Neural cell (in vitro differentiated cells): ENCODE measurements around the gene OPN1SW. TPM values are rescaled to one million over a fixed set of nuclear protein-coding genes. Genes with fewer than 3 reads are reported as not detected.
A peak's percentile ranks its signal among the peaks of the same experiment; 100 is the strongest.

ENCODE experiments used
- H2AFZ ChIP-seq: fragments of 200-600, 300-800 bp; sonication (generic), shearing (Covaris generic); 2 replicates; pipeline ENCODE4 v1.6.0; 2014; ENCODE audit warnings: low read depth, mild to moderate bottlenecking, antibody characterized with exemption, low read length, moderate library complexity
- H3F3A ChIP-seq: fragments of 200-600 bp; shearing (Covaris generic); 2 replicates; pipeline ENCODE4 v1.6.1; 2016; ENCODE audit warnings: mild to moderate bottlenecking, moderate library complexity, mixed read lengths, antibody characterized with exemption, low read length; ENCODE audit not compliant: insufficient read depth, poor library complexity, severe bottlenecking
- H3K27ac ChIP-seq: fragments of 200-600, 300-800 bp; sonication (generic), shearing (Covaris generic); 2 replicates; pipeline ENCODE4 v1.5.1; 2014; ENCODE audit warnings: mild to moderate bottlenecking, low read length, moderate library complexity
- H3K27me3 ChIP-seq: fragments of 300-800, 200-600 bp; sonication (generic), shearing (Covaris generic); 2 replicates; pipeline ENCODE4 v1.6.0; 2014; ENCODE audit warnings: mild to moderate bottlenecking, low read depth, low read length, moderate library complexity; ENCODE audit not compliant: insufficient read depth
- H3K36me3 ChIP-seq: fragments of 300-800, 200-600 bp; sonication (generic), shearing (Covaris generic); 2 replicates; pipeline ENCODE4 v1.5.1; 2014; ENCODE audit warnings: mild to moderate bottlenecking, antibody characterized with exemption, low read length, moderate library complexity; ENCODE audit not compliant: insufficient read depth
- H3K4me2 ChIP-seq: fragments of 300-800, 200-600 bp; sonication (generic), shearing (Covaris generic); 2 replicates; pipeline ENCODE4 v1.6.0; 2014; ENCODE audit warnings: mild to moderate bottlenecking, low read length
- H3K4me3 ChIP-seq: fragments of 300-800, 200-600 bp; sonication (generic), shearing (Covaris generic); 2 replicates; pipeline ENCODE4 v1.5.1; 2014; ENCODE audit warnings: mild to moderate bottlenecking, low read length, moderate library complexity
- H3K79me2 ChIP-seq: fragments of 200-600 bp; shearing (Covaris generic); replicated peaks from 2 replicates; pipeline ENCODE4 v1.6.0; 2014; ENCODE audit warnings: mild to moderate bottlenecking, low read length, moderate library complexity; ENCODE audit not compliant: insufficient read depth
- H3K9ac ChIP-seq: fragments of 300-800, 200-600 bp; sonication (generic), shearing (Covaris generic); 2 replicates; pipeline ENCODE4 v1.6.1; 2016; ENCODE audit warnings: mild to moderate bottlenecking, low read length, mixed read lengths
- H3K9me2 ChIP-seq: fragments of 200-600 bp; shearing (Covaris generic); 2 replicates; pipeline ENCODE4 v1.6.1; 2016; ENCODE audit warnings: mild to moderate bottlenecking, low read length, mixed read lengths; ENCODE audit not compliant: insufficient read depth
- H3K9me3 ChIP-seq: fragments of 200-600, 300-800 bp; sonication (generic), shearing (Covaris generic); 2 replicates; pipeline ENCODE4 v1.6.1; 2016; ENCODE audit warnings: mild to moderate bottlenecking, mixed run types, low read length, moderate library complexity, mixed read lengths
- H4K20me1 ChIP-seq: fragments of 200-600 bp; shearing (Covaris generic); 2 replicates; pipeline ENCODE4 v1.6.1; 2016; ENCODE audit warnings: mild to moderate bottlenecking, mixed run types; ENCODE audit not compliant: insufficient read depth
- CTCF ChIP-seq: fragments of 450-650 bp; IDR thresholded peaks from 2 replicates; pipeline ENCODE4 v1.5.1; 2014; ENCODE audit warnings: antibody characterized with exemption, mild to moderate bottlenecking, moderate library complexity; ENCODE audit not compliant: poor library complexity, severe bottlenecking
- EP300 ChIP-seq: fragments of 450-650 bp; conservative IDR thresholded peaks from 2 replicates; pipeline ENCODE4 v1.6.1; 2014; ENCODE audit warnings: antibody characterized with exemption, mild to moderate bottlenecking, moderate library complexity; ENCODE audit not compliant: poor library complexity, severe bottlenecking
- EZH2 ChIP-seq: fragments of 200-600, 300-800 bp; shearing (Covaris generic), sonication (generic); IDR thresholded peaks from 2 replicates; pipeline ENCODE4 v1.6.1; 2014; ENCODE audit warnings: antibody characterized with exemption, low read length, borderline replicate concordance, mild to moderate bottlenecking; ENCODE audit not compliant: insufficient read depth, poor library complexity, severe bottlenecking
- MXI1 ChIP-seq: fragments of 450-650 bp; conservative IDR thresholded peaks from 2 replicates; pipeline ENCODE4 v1.6.1; 2014; ENCODE audit warnings: antibody characterized with exemption, mild to moderate bottlenecking; ENCODE audit not compliant: poor library complexity, severe bottlenecking
- POLR2AphosphoS5 ChIP-seq: IDR thresholded peaks from 2 replicates; pipeline ENCODE4 v1.6.1; 2012
- RAD21 ChIP-seq: fragments of 450-650 bp; conservative IDR thresholded peaks from 2 replicates; pipeline ENCODE4 v1.6.1; 2014; ENCODE audit warnings: antibody characterized with exemption, mild to moderate bottlenecking, moderate library complexity
- REST ChIP-seq: IDR thresholded peaks from 2 replicates; pipeline ENCODE4 v1.6.1; 2012; ENCODE audit warnings: borderline replicate concordance
- SMC3 ChIP-seq: fragments of 450-650 bp; conservative IDR thresholded peaks from 2 replicates; pipeline ENCODE4 v1.6.1; 2014; ENCODE audit warnings: antibody characterized with exemption, mild to moderate bottlenecking, moderate library complexity; ENCODE audit not compliant: poor library complexity
- TAF1 ChIP-seq: IDR thresholded peaks from 2 replicates; pipeline ENCODE4 v1.6.1; 2012; ENCODE audit warnings: low read depth
- polyA plus RNA-seq: library from polyadenylated mRNA; depleted of rRNA; stranded (reverse); fragments of >200 nt; gene quantifications from 2 replicates; pipeline ENCODE4 v1.2.3, GENCODE V29; 2014

The OPN1SW gene
- polyA plus RNA-seq, 1 donor from 2014 or later = 1.2 TPM

- Histone ChIP-seq H4K20me1 (no peaks in the 10 kb centered on the region), H2AFZ (peak overlapping the region; percentile 69), H3F3A (no peaks in the 10 kb centered on the region), H3K36me3 (no peaks in the 10 kb centered on the region), H3K9me3 (no peaks in the 10 kb centered on the region), H3K27me3 (no peaks in the 10 kb centered on the region), H3K27ac (no peak overlapping the region), H3K79me2 (peaks cover 6% of the 10 kb centered on the region), H3K4me3 (peak overlapping the region; percentile 98), H3K9ac (peak overlapping the region; percentile 92), H3K9me2 (no peaks in the 10 kb centered on the region), H3K4me2 (peak overlapping the region; percentile 44)
- no peak for TF ChIP-seq REST
- no peak for TF ChIP-seq EP300
- no peak for TF ChIP-seq TAF1
- no peak for TF ChIP-seq CTCF
- no peak for TF ChIP-seq SMC3
- no peak for TF ChIP-seq POLR2AphosphoS5
- TF ChIP-seq MXI1 = no peak
- no peak for TF ChIP-seq RAD21
- no peak for TF ChIP-seq EZH2
Observed at GRCh38 chr7:128790315-128791041, 14.9 kb upstream of the OPN1SW start.

GRCh38 chr7:128788446-128789412 is 13.1 kb upstream of the OPN1SW start:
- H3K9me2 ChIP-seq = no peaks in the 10 kb centered on the region
- no peaks in the 10 kb centered on the region for H3K27me3 ChIP-seq
- H4K20me1 ChIP-seq = no peaks in the 10 kb centered on the region
- no peak overlapping the region for H3K9ac ChIP-seq
- H3K36me3 ChIP-seq = no peaks in the 10 kb centered on the region
- no peak for TF ChIP-seq RAD21
- TF ChIP-seq TAF1 = no peak
- no peak for TF ChIP-seq SMC3
- no peak for TF ChIP-seq POLR2AphosphoS5
- no peak for TF ChIP-seq REST
- TF ChIP-seq EZH2 = no peak
- TF ChIP-seq CTCF = no peak
- TF ChIP-seq EP300 = no peak
- no peak for TF ChIP-seq MXI1
- no peaks in the 10 kb centered on the region for H3F3A ChIP-seq
- no peak overlapping the region for H3K4me2 ChIP-seq
- peaks cover 6% of the 10 kb centered on the region for H3K79me2 ChIP-seq
- H3K9me3 ChIP-seq = no peaks in the 10 kb centered on the region
- no peak overlapping the region for H2AFZ ChIP-seq
- H3K27ac ChIP-seq = no peak overlapping the region
- H3K4me3 ChIP-seq = no peak overlapping the region
